Measurements from ENCODE around the gene SELENOO.

SELENOO gene

GRCh38 chr22:50184004-50184901, 16.6 kb upstream of the SELENOO start:
- no peak for DNase-seq (ENCODE audit: low read depth in 1 of 2, low spot score in 1 of 2)

GRCh38 chr22:50184902-50185374, 15.9 kb upstream of the SELENOO start:
- no peak for DNase-seq (ENCODE audit: low read depth in 1 of 2, low spot score in 1 of 2)

- peak; percentile 72 to 82 for DNase-seq (ENCODE audit: low read depth in 1 of 2, low spot score in 1 of 2)
These were observed 15.3 kb upstream of the SELENOO start, which contains the start of gene TRABD for GRCh38 chr22:50185375-50186087. TSS of gene TRABD (plus strand) at chr22:50185913. CDS start at chr22:50193061, 7,148 bp downstream.

DNA sequence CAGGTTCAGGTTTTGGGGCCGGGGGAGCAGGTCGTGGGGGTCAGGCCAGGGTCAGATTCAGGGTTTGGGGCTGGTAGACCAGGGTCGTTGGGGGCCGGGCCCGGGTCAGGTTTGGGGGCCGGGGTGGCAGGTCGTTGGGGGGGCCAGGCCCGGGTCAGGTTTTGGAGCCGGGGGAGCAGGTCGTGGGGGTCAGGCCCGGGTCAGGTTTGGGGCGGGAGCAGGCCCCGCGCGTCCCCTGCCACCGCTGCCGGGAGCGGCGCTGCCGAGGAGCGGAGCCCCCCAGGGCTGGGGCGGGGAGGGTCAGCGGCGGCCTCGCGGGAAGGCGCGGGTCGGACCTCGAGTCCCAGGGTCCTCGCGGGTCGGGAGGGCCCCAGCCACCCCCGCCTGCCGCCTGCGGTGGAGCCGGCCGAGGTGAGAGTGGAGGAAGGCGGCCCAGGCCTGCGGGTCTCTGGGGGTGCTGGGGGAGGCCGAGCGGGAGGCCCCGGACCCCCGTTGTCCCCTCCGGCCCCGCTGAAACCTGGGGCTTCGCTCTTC, 14.6 kb upstream of the SELENOO start:
- no peak for DNase-seq (ENCODE audit: low read depth in 1 of 2, low spot score in 1 of 2)

GRCh38 chr22:50186761-50187523, 13.9 kb upstream of the SELENOO start:
- DNase-seq (ENCODE audit: low read depth in 1 of 2, low spot score in 1 of 2): no peak

DNA sequence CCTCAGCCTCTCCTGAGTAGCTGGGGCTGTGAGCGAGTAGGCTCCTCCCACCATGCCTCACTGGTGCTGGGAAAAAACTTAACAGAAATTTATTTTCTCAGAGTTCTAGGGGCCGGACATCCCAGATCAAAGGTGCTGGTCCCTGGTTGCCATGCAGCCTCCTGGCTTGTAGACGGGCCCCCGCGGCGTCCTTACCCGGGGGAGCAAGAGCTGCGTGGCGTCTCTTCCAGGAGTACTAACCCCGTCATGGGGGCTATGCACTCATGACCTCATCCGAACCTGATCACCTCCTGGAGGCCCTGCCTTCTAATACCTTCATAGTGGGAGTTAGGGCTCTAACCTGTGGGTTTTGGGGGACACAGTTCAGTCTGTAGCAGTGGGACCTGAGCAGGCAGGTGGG, 12.5 kb upstream of the SELENOO start:
- DNase-seq (ENCODE audit: low read depth in 1 of 2, low spot score in 1 of 2): no peak

GRCh38 chr22:50189184-50189848, 11.5 kb upstream of the SELENOO start:
- no peak for DNase-seq (ENCODE audit: low read depth in 1 of 2, low spot score in 1 of 2)

DNA sequence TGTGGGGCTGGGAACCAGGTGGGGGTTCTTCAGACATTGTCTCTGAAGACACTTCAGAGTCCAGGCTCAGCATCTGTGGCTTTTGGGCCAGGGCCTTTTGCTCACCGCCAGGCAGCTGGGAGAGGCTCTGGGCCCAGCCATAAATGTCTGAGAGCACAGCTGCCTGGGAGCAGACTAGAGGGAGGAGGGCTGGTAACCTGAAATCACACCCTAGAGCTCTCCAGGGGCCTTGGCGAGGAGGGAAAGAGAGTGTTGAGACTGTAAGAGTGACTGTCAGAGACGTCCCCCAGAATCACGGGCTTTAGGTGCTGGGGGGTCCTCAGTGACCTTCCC, 11.0 kb upstream of the SELENOO start:
- no peak for DNase-seq (ENCODE audit: low read depth in 1 of 2, low spot score in 1 of 2)

DNA sequence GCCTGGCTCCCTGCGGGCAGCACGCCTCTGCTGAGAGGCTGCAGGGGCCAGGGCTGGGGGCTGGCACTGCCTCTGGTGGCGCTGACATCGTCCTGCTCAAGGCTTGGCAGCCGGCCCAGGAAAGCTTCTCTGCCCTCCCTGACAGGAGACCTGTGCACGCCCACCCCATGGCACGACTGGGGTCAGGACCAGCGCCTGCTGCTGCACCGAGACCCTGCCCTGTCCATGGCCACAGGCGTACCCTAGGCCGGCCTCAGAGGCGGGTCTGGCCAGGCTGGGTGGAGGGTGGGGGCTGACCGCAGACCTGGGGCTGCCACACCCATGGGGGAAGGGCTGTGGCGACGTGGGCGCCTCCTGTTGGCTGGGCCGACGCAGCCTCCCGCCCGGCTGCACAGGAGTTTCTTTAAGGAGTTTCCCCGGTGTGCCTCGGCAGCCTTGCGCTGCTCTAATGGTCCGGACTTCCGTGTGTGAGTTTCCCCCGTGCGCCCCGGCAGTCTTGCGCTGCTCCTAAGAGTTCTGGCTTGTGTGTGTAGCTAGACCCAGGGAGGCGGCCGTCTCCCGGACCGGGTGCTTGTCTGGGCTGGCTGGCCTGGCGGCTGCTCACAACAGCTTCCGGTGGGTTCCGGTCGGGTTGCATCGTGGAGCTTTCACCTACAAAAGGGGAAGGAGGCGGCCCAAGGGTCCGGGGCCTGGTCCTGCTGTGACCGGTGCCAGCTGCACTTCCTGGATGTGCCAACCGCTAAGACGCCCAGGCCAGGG, 10.4 kb upstream of the SELENOO start:
- DNase-seq (ENCODE audit: low read depth in 1 of 2, low spot score in 1 of 2): peak; percentile 50 to 62

DNA sequence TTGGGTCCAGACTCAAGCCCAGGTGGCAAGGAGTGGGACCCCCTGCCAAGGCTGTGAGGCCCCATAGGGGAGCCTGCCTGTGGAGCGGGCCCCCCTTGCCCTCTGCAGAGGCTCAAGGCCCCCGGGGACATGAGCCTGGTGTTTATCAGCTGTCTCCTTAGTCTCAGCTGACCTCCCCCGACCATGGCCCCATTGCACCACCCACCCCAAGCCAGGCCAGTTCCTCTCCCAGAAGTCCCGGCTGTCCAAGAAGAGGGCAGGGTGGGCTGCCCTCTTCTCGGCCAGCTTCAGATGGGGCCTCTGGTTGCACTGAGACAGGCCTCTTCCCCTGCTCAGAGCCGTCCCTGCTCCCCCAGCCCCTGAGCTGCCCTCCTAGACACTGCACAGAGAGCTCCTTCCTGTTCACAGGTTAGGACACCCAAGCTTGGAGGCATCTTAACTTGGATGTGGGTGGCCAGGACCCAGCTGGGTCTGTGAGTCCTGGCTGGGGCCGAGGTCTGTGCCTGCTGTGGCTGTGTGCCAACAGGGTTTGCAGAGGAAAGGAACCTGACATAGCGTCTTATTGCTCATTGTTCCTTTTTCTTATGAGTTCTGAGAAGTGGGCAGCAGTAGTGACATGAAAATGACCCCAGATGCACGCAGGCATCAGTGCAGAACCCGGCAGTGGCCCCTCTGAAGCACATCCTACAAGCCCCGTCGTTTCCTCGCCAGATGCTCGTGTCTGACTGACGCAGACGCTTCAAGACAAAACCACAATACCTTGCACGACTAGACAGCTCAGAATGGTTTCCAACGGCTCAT, 9.7 kb upstream of the SELENOO start:
- peak in 1 of 2 donors; percentile 70 for DNase-seq (ENCODE audit: low read depth in 1 of 2, low spot score in 1 of 2)

DNA sequence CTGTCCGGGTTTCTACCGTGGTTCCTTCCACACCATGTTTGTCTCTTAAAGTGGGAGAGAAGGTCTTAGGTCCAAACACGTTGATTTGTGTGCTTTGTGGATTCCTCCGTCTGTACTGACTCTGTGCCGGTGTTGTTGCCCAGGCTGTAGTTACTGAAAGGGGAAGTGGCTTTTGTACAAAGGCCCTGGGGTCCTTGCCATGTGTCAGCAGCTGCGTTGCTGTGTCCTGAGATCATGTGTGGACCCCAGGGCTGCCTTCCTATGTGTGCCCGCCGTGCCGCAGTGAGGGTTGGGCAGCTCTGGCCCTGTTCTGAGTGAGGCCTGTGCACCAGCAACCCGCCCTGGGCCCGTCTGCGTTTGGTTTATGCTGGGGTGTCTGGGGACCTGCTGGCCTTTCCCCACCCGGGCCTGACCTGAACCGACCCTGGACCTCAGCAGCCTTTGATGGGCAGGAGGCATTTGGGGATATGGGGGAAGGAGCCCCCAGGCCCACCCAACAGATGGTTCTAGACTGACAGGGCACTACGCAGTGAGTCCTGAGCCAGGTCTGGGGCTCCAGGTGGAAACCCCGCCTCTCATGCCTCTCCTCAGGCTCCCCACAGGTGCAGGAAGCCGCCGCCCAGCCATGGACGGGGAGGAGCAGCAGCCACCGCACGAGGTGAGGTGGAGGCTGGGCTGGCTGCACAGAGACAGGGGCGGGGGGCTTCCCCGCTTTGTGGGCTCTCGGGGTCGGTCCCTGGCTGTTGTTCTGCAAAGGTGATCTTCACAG, 8.2 kb upstream of the SELENOO start:
- no peak for DNase-seq (ENCODE audit: low read depth in 1 of 2, low spot score in 1 of 2)

GRCh38 chr22:50193621-50194020, 7.2 kb upstream of the SELENOO start:
- no peak for DNase-seq (ENCODE audit: low read depth in 1 of 2, low spot score in 1 of 2)

DNA sequence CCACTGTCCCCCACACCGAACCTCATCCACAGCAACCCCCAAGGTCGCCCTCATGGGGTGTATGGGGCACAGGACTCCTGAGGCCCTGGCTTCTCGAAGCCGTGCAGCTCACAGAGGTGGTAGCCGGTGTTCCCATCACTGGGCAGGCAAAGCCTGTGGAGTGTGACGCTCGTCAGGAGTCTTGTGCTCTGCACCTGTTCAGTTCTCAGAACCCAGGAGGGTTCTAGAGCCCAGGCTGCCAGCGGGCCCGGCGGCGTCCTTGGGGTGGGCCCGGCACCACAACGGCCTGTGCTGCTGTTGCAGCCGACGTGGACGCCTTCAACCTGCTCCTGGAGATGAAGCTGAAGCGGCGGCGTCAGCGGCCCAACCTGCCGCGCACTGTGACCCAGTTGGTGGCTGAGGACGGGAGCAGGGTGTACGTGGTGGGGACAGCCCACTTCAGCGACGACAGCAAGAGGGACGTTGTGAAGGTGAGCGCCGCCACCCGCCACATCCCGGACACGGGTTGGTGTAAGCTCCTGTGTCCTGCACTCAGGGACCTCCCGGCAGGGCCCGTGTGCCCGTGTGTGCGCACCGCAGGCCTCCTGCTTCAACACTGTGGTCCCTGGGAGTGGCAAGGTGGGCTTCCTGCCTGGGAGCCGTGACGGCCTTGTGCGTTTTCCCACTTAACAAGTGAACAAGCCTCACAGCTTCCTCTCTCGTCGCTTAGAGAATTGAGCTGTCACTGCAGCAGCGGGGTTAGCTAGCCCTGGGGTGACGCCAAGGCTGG, 6.6 kb upstream of the SELENOO start:
- DNase-seq (ENCODE audit: low read depth in 1 of 2, low spot score in 1 of 2): no peak

GRCh38 chr22:50196256-50196655, 4.6 kb upstream of the SELENOO start:
- DNase-seq (ENCODE audit: low read depth in 1 of 2, low spot score in 1 of 2): no peak

DNA sequence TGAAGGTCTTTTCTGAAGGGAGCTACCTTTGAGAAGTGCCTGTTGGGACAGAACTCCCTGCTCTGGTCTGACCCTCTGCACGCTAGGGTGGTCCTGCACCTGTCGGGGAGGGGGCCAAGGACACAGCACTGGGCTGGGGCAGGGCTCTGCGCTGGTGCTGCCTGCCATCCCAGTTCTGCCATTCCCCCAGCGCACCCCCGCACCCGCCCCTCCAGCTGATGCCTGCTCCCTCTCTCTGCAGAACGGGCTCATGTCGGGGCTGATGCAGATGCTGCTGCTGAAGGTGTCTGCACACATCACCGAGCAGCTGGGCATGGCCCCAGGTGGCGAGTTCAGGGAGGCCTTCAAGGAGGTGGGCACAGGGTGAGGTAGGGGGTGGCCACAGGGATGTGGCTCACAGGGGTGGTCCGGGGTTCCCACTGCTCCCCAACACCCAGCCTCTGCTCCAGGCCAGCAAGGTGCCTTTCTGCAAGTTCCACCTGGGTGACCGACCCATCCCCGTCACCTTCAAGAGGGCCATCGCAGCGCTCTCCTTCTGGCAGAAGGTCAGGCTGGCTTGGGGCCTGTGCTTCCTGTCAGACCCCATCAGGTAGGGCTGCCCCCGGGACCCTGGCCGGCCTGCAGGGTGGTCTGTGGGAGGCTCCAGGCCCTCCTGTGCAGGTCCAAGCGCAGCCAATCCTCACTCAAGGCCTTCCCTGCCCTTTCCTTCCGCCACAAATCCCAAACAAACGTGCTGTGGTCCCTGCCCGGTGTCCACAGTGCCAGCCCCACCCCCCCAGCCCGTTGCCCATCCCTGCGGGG, 3.6 kb upstream of the SELENOO start:
- no peak for DNase-seq (ENCODE audit: low read depth in 1 of 2, low spot score in 1 of 2)

DNA sequence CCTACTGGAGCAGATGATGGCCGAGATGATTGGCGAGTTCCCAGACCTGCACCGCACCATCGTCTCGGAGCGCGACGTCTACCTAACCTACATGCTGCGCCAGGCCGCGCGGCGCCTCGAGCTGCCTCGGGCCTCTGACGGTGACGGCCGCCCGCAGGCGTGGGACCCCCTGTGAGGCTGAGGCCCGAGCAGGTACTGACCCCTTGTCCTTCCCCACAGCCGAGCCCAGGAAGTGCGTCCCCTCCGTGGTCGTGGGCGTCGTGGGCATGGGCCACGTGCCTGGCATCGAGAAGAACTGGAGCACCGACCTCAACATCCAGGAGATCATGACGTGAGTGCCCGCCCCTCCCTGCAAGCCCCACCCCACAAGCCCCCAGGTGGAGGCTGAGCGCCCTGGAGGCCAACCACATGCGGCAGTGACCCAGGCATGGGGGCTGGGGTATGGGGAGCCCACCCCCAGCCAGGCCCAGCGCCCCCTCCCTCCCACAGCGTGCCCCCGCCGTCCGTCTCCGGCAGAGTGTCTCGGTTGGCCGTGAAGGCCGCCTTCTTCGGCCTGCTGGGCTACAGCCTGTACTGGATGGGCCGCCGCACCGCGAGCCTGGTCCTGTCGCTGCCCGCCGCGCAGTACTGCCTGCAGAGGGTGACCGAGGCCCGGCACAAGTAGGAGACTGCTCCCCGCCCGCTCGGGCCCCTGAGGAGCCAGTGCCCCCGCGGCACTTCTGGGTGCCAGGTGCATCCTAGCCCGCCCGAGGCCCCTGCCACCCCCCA, 2.8 kb upstream of the SELENOO start:
- no peak for DNase-seq (ENCODE audit: low read depth in 1 of 2, low spot score in 1 of 2)
